Kidney epithelial cell (primary cell): ENCODE results near the gene MRTFB. TPM values are rescaled to one million over a fixed set of nuclear protein-coding genes. Genes with fewer than 3 reads are reported as not detected.

ENCODE experiments used
- DNase-seq: peaks from one replicate; pipeline ENCODE4 v3.0.0-alpha.2; 2010; ENCODE audit warnings: low read depth
- H3K27me3 ChIP-seq: 2 replicates; pipeline ENCODE4 v1.6.0; 2011; ENCODE audit warnings: low read length; ENCODE audit not compliant: control insufficient read depth, insufficient read depth
- H3K36me3 ChIP-seq: 2 replicates; pipeline ENCODE4 v1.5.1; 2011; ENCODE audit warnings: low read length; ENCODE audit not compliant: control insufficient read depth, insufficient read depth
- H3K4me3 ChIP-seq: 2 replicates; pipeline ENCODE4 v1.5.1; 2011; ENCODE audit warnings: low read depth, mild to moderate bottlenecking, control low read depth, low read length
- CTCF ChIP-seq: IDR thresholded peaks from 2 replicates; pipeline ENCODE4 v1.5.1; 2011; ENCODE audit warnings: mild to moderate bottlenecking, moderate library complexity, low read length, control low read depth, inconsistent platforms; ENCODE audit not compliant: insufficient read depth, poor library complexity, severe bottlenecking
- total RNA-seq: library from RNA; depleted of rRNA; stranded (reverse); fragments of >200 nt; gene quantifications from 2 replicates; pipeline ENCODE4 v1.2.3, GENCODE V29; 2015

MRTFB gene
- total RNA-seq, 1 donor from 2014 or later, result 15.8 TPM

GRCh38 chr16:14097182-14097959, 26.3 kb downstream of the MRTFB start:
- Histone ChIP-seq H3K27me3 (no peaks in the 10 kb centered on the region), H3K4me3 (no peak overlapping the region), H3K36me3 (no peaks in the 10 kb centered on the region)
- no peak for TF ChIP-seq CTCF
- no peak for DNase-seq

- DNase-seq, result no peak
- H3K4me3 ChIP-seq, result no peak overlapping the region
Observed at GRCh38 chr16:14098081-14098480, 27.0 kb downstream of the MRTFB start.

GRCh38 chr16:14100825-14101224, 29.7 kb downstream of the MRTFB start:
- no peaks in the 10 kb centered on the region for H3K27me3 ChIP-seq
- H3K36me3 ChIP-seq, result no peaks in the 10 kb centered on the region
- no peak for TF ChIP-seq CTCF
- H3K4me3 ChIP-seq, result no peak overlapping the region
- no peak for DNase-seq

More at GRCh38 chr16:14098081-14098480, 27.0 kb downstream of the MRTFB start:
- no peak for TF ChIP-seq CTCF
- H3K36me3 ChIP-seq, result no peaks in the 10 kb centered on the region
- no peaks in the 10 kb centered on the region for H3K27me3 ChIP-seq

GRCh38 chr16:14101415-14101814, 30.3 kb downstream of the MRTFB start:
- Histone ChIP-seq H3K4me3 (no peak overlapping the region), H3K36me3 (no peaks in the 10 kb centered on the region), H3K27me3 (no peaks in the 10 kb centered on the region)
- DNase-seq, result no peak
- no peak for TF ChIP-seq CTCF

GRCh38 chr16:14102925-14103720, 32.0 kb downstream of the MRTFB start:
- no peak for DNase-seq
- TF ChIP-seq CTCF, result no peak
- H3K4me3 ChIP-seq, result no peak overlapping the region
- no peaks in the 10 kb centered on the region for H3K36me3 ChIP-seq
- no peaks in the 10 kb centered on the region for H3K27me3 ChIP-seq

- Histone ChIP-seq H3K4me3 (no peak overlapping the region), H3K36me3 (no peaks in the 10 kb centered on the region)
Observed at GRCh38 chr16:14104066-14104465, 32.9 kb downstream of the MRTFB start.

More at GRCh38 chr16:14104066-14104465, 32.9 kb downstream of the MRTFB start:
- no peak for TF ChIP-seq CTCF
- no peaks in the 10 kb centered on the region for H3K27me3 ChIP-seq
- DNase-seq, result no peak
